Upper lobe of left lung (tissue), 4 donors: ENCODE results near the gene OAS1.

Source experiments
- CTCF ChIP-seq, 6 experiments: fragments of 450-650 bp in 4 of 6; fragments of 200-600 bp in 2 of 6; sonication (generic) in 2 of 6; IDR thresholded peaks; one replicate each; pipeline ENCODE4 v1.5.1; 2016 to 2019; ENCODE audit warnings: antibody characterized with exemption in 6 of 6
- POLR2A ChIP-seq, 4 donors: fragments of 450-650 bp; IDR thresholded peaks; one replicate each; pipeline ENCODE4 v1.5.1; 2016 to 2017; ENCODE audit warnings: antibody characterized with exemption in 4 of 4, mild to moderate bottlenecking in 2 of 4
- POLR2AphosphoS5 ChIP-seq, 2 donors: sonication (generic); formaldehyde crosslinking; IDR thresholded peaks; one replicate each; pipeline ENCODE4 v1.5.1; 2017; ENCODE audit warnings: antibody characterized with exemption in 2 of 2

DNA sequence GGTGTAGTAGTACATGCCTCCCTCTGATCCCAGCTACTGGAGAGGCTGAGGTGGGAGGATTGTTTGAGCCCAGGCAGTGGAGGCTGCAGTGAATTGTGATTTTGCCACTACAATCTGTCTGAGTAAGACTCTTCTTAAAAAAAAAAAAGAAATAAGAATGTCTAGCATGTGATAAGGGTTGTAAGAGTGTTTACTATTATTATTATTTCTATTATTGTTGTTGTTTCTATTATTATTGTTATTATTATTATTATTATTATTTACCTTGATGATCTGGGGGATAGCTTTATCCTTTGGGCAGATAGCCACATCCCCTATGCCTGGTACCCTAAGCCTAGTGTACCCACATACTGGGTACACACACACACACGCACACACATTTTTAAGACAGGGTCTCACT, 35.8 kb downstream of the OAS1 start:
- TF ChIP-seq CTCF (IDR thresholded peaks at IDR 0.05) (no peak), POLR2A (IDR thresholded peaks at IDR 0.05) (no peak), POLR2AphosphoS5 (IDR thresholded peaks at IDR 0.05) (no peak)
